ENCODE data around the gene SLFN14. TPM values are rescaled to one million over a fixed set of nuclear protein-coding genes. Genes with fewer than 3 reads are reported as not detected.

SLFN14 gene
- total RNA-seq, 1 experiment from 2014 or later, result not detected

- WGBS (ENCODE audit: extremely low coverage, insufficient read length, low lambda C conversion rate), result no CpG with 5 or more reads among the region's 7 CpGs
- no peaks in the 10 kb centered on the region for H3K27me3 ChIP-seq (ENCODE audit: insufficient read depth, low read length)
- peaks cover 14 to 74% (median 61%) of the 10 kb centered on the region in 3 experiments; a peak in 6 of 7 replicates for H3K36me3 Mint-ChIP-seq (ENCODE audit: insufficient read depth in 1 of 3, low read depth in 3 of 3)
Measured at GRCh38 chr17:35603674-35604073, 43.1 kb upstream of the SLFN14 start.

More at GRCh38 chr17:35603674-35604073, 43.1 kb upstream of the SLFN14 start:
- no peak overlapping the region for H4K91ac ChIP-seq (ENCODE audit: insufficient read length, low read depth, low read length)
- H3K79me2 ChIP-seq (ENCODE audit: insufficient read depth, low read length), result no peaks in the 10 kb centered on the region
- H3K18ac ChIP-seq (ENCODE audit: insufficient read length, low read depth, low read length), result no peak overlapping the region
- no peak overlapping the region for H3K4ac ChIP-seq (ENCODE audit: low read depth, low read length)
- H3K9me3 Mint-ChIP-seq, result no peaks in the 10 kb centered on the region
- no peak for DNase-seq
- H3K4me1 Mint-ChIP-seq, result no peaks in the 10 kb centered on the region
- no peak overlapping the region for H3K27ac Mint-ChIP-seq
- H2BK20ac ChIP-seq (ENCODE audit: low read depth, low read length, poor library complexity, severe bottlenecking), result no peak overlapping the region
- no peak overlapping the region for H3K14ac ChIP-seq (ENCODE audit: insufficient read depth, low read length)
- H3K23me2 ChIP-seq (ENCODE audit: insufficient read length, low read depth, low read length, poor library complexity, severe bottlenecking), result no peaks in the 10 kb centered on the region
- no peak for TF ChIP-seq CTCF (conservative IDR thresholded peaks at IDR 0.05)
- no peak overlapping the region for H4K5ac ChIP-seq (ENCODE audit: insufficient read length, low read depth, low read length)
- H3K27me3 Mint-ChIP-seq (ENCODE audit: low read depth), result no peaks in the 10 kb centered on the region
- no peak overlapping the region for H3K4me2 ChIP-seq (ENCODE audit: insufficient read depth, insufficient read length, low read length)
- no peak overlapping the region for H3K4me3 Mint-ChIP-seq
- H2AFZ ChIP-seq (ENCODE audit: low read length), result no peak overlapping the region
- H3K4me1 ChIP-seq (ENCODE audit: insufficient read depth, low read length), result no peaks in the 10 kb centered on the region
- H3K9ac ChIP-seq (ENCODE audit: extremely low read depth, insufficient read length, low read length), result no peak overlapping the region
- H4K8ac ChIP-seq (replicated peaks; ENCODE audit: insufficient read length, low read depth, low read length), result no peak overlapping the region
- H3K23ac ChIP-seq (ENCODE audit: insufficient read length, low read depth, low read length), result no peak overlapping the region
- no peak overlapping the region for H2BK5ac ChIP-seq (ENCODE audit: insufficient read length, low read length)
- no peaks in the 10 kb centered on the region for H3K9me3 ChIP-seq (ENCODE audit: control insufficient read depth, low read depth, low read length)
- no peak overlapping the region for H3T11ph ChIP-seq (ENCODE audit: low read length)
- H3K79me1 ChIP-seq (ENCODE audit: insufficient read depth, low read depth, low read length, poor library complexity, severe bottlenecking), result no peaks in the 10 kb centered on the region
- no peaks in the 10 kb centered on the region for H4K20me1 ChIP-seq (ENCODE audit: control insufficient read depth, insufficient read depth, insufficient read length)
- no peak overlapping the region for H3K56ac ChIP-seq (ENCODE audit: insufficient read length, low read depth, low read length)
- no peak overlapping the region for H2AK5ac ChIP-seq (ENCODE audit: insufficient read length, low read length)
- H2BK12ac ChIP-seq (ENCODE audit: insufficient read length, low read depth, low read length), result no peak overlapping the region
- no peak overlapping the region for H2BK120ac ChIP-seq (ENCODE audit: low read depth, low read length, poor library complexity, severe bottlenecking)
- no peak overlapping the region for H2BK15ac ChIP-seq (ENCODE audit: low read depth, low read length)
- H3K27ac ChIP-seq (ENCODE audit: insufficient read length, low read depth, low read length), result no peak overlapping the region

Measured in H9 (cell line).